Endodermal cell (in vitro differentiated cells): ENCODE results near the gene TCF15. TPM values are rescaled to one million over a fixed set of nuclear protein-coding genes. Genes with fewer than 3 reads are reported as not detected.
A peak's percentile ranks its signal among the peaks of the same experiment; 100 is the strongest.

Experiments used
- DNase-seq: peaks from one replicate; pipeline ENCODE4 v3.0.0-alpha.2; 2017
- H3K27ac ChIP-seq: 2 replicates; pipeline ENCODE4 v1.5.1; 2013; ENCODE audit warnings: mild to moderate bottlenecking, low read depth, low read length, moderate library complexity
- H3K27me3 ChIP-seq: 2 replicates; pipeline ENCODE4 v1.6.1; 2013; ENCODE audit warnings: mild to moderate bottlenecking, low read length, moderate library complexity; ENCODE audit not compliant: insufficient read depth, control insufficient read depth, poor library complexity, severe bottlenecking
- H3K36me3 ChIP-seq: 2 replicates; pipeline ENCODE4 v1.7.0; 2013; ENCODE audit warnings: mild to moderate bottlenecking, low read length, moderate library complexity; ENCODE audit not compliant: control insufficient read depth, insufficient read depth
- H3K4me1 ChIP-seq: one replicate; pipeline ENCODE4 v1.7.0; 2013; ENCODE audit warnings: low read length; ENCODE audit not compliant: control insufficient read depth, insufficient read depth
- H3K4me3 ChIP-seq: 2 replicates; pipeline ENCODE4 v1.5.1; 2013; ENCODE audit warnings: mild to moderate bottlenecking, low read length, moderate library complexity
- H3K9ac ChIP-seq: 2 replicates; pipeline ENCODE4 v1.6.1; 2013; ENCODE audit warnings: mild to moderate bottlenecking, low read length, moderate library complexity; ENCODE audit not compliant: poor library complexity, severe bottlenecking; ENCODE audit errors: extremely low read depth
- H3K9me3 ChIP-seq: 2 replicates; pipeline ENCODE4 v1.6.1; 2013; ENCODE audit warnings: mild to moderate bottlenecking, low read length, moderate library complexity; ENCODE audit not compliant: control insufficient read depth
- H3K27ac Mint-ChIP-seq: 2 replicates; pipeline ENCODE4 v1.8.0; 2020; ENCODE audit warnings: mixed read lengths
- H3K27me3 Mint-ChIP-seq: 2 replicates; pipeline ENCODE4 v1.8.0; 2021; ENCODE audit warnings: mild to moderate bottlenecking, mixed read lengths; ENCODE audit not compliant: insufficient read depth
- H3K36me3 Mint-ChIP-seq: 2 replicates; pipeline ENCODE4 v1.8.0; 2020; ENCODE audit warnings: low read depth, mixed read lengths
- H3K4me1 Mint-ChIP-seq: 2 replicates; pipeline ENCODE4 v1.8.0; 2020; ENCODE audit warnings: mixed read lengths
- H3K4me3 Mint-ChIP-seq: 2 replicates; pipeline ENCODE4 v1.8.0; 2020; ENCODE audit warnings: mild to moderate bottlenecking, moderate library complexity, mixed read lengths
- H3K9me3 Mint-ChIP-seq: 2 replicates; pipeline ENCODE4 v1.8.0; 2020; ENCODE audit warnings: mild to moderate bottlenecking, mixed read lengths
- CTCF ChIP-seq: fragments of 200-600 bp; sonication (generic); conservative IDR thresholded peaks from 2 replicates; pipeline ENCODE4 v1.5.0; 2021; ENCODE audit warnings: antibody characterized with exemption, mild to moderate bottlenecking
- WGBS, 2 experiments: methylation state at CpG; one replicate each; pipeline versions ENCODE4 v1.1.5 to v1.1.7; 2013; ENCODE audit warnings: missing lambda C conversion rate in 2 of 2, mixed read lengths in 1 of 2; ENCODE audit not compliant: insufficient coverage in 1 of 2, insufficient read length in 1 of 2; 5-methylcytosine and 5-hydroxymethylcytosine counted together
- total RNA-seq, 2 donors: library from RNA; stranded (reverse); fragmentation: NEBNext Ultra II Directional in 1 of 2; extraction: Animal tissue kit (Norgen Biotek cat#: 25700) in 1 of 2; gene quantifications; 2 replicates in 1 of 2; 3 replicates in 1 of 2; pipeline ENCODE4 v1.2.1, GENCODE V29; 2021

The TCF15 gene
- total RNA-seq, 2 donors from 2014 or later: 1.9 to 2.2 TPM

- peak; percentile 21 for DNase-seq
- WGBS, 2 experiments: 91 to 92% methylated on average over 10 to 11 of the region's 11 CpGs
Measured at GRCh38 chr20:655726-656624, 45.9 kb upstream of the TCF15 start.

DNA sequence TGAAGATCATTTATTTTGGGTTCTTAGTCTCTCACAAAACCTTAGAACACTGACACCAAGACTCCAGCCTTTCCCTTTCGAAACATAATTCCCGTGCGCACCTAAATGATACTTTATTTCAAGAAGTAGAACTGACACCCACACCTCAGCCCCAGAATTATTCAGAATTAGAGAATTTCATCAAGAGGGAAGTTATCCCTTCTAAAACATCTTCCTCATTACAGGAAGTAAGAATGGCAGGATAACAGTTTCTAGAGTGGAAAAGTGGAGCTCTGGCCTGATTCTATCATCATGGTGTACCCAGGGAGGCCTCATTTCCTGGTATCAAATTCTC is 44.3 kb upstream of the TCF15 start:
- peaks cover 12% of the 10 kb centered on the region for H3K27me3 Mint-ChIP-seq
- H3K9ac ChIP-seq: no peak overlapping the region
- no peak for DNase-seq

More at GRCh38 chr20:655726-656624, 45.9 kb upstream of the TCF15 start:
- peaks cover 17% of the 10 kb centered on the region for H3K27me3 Mint-ChIP-seq
- H3K9ac ChIP-seq: no peak overlapping the region
- no peaks in the 10 kb centered on the region for H3K27me3 ChIP-seq
- no peak overlapping the region for H3K4me3 Mint-ChIP-seq
- peaks cover 16% of the 10 kb centered on the region for H3K4me1 ChIP-seq
- H3K4me3 ChIP-seq: no peak overlapping the region
- peaks cover 46% of the 10 kb centered on the region for H3K4me1 Mint-ChIP-seq
- H3K9me3 ChIP-seq: no peaks in the 10 kb centered on the region
- no peak for TF ChIP-seq CTCF
- no peaks in the 10 kb centered on the region for H3K36me3 ChIP-seq
- H3K9me3 Mint-ChIP-seq: no peaks in the 10 kb centered on the region
- no peak overlapping the region for H3K27ac ChIP-seq
- H3K36me3 Mint-ChIP-seq: no peaks in the 10 kb centered on the region
- H3K27ac Mint-ChIP-seq: no peak overlapping the region

More for the DNA sequence above, 44.3 kb upstream of the TCF15 start:
- Histone ChIP-seq H3K27ac (no peak overlapping the region), H3K27me3 (no peaks in the 10 kb centered on the region), H3K36me3 (no peaks in the 10 kb centered on the region), H3K9me3 (no peaks in the 10 kb centered on the region), H3K4me1 (peaks cover 16% of the 10 kb centered on the region), H3K4me3 (no peak overlapping the region)
- WGBS, 2 experiments: 90 to 100% methylated on average over 3 of the region's 3 CpGs
- Mint-ChIP-seq H3K27ac (no peak overlapping the region), H3K4me3 (peak overlapping the region; percentile 57), H3K9me3 (no peaks in the 10 kb centered on the region), H3K36me3 (peaks cover 8% of the 10 kb centered on the region), H3K4me1 (peaks cover 38% of the 10 kb centered on the region)
- TF ChIP-seq CTCF: no peak
